IgD-negative memory B cell (primary cell): ENCODE results near the gene FIBIN. TPM values are rescaled to one million over a fixed set of nuclear protein-coding genes. Genes with fewer than 3 reads are reported as not detected.

Experiments used
- H3K27ac Mint-ChIP-seq, 3 donors: one replicate each; pipeline ENCODE4 v1.8.0; 2020 to 2022; ENCODE audit warnings: mild to moderate bottlenecking in 3 of 3, mixed read lengths in 3 of 3, moderate library complexity in 1 of 3
- H3K27me3 Mint-ChIP-seq: one replicate; pipeline ENCODE4 v1.8.0; 2021; ENCODE audit warnings: mixed read lengths
- H3K36me3 Mint-ChIP-seq: one replicate; pipeline ENCODE4 v1.8.0; 2020; ENCODE audit warnings: mild to moderate bottlenecking, mixed read lengths
- H3K4me1 Mint-ChIP-seq, 3 donors: one replicate each; pipeline ENCODE4 v1.8.0; 2020 to 2022; ENCODE audit warnings: mixed read lengths in 3 of 3, mild to moderate bottlenecking in 1 of 3
- H3K4me3 Mint-ChIP-seq, 4 donors: one replicate each; pipeline ENCODE4 v1.8.0; 2020 to 2022; ENCODE audit warnings: mild to moderate bottlenecking in 4 of 4, mixed read lengths in 4 of 4, moderate library complexity in 3 of 4
- H3K9me3 Mint-ChIP-seq, 3 donors: one replicate each; pipeline ENCODE4 v1.8.0; 2020 to 2021; ENCODE audit warnings: mixed read lengths in 3 of 3, mild to moderate bottlenecking in 1 of 3
- polyA plus RNA-seq: library from polyadenylated mRNA; unstranded; fragments of 300-500 nt; fragmentation: Illumina TruSeq; gene quantifications from one replicate; pipeline ENCODE4 v1.2.3, GENCODE V29; 2021

Gene FIBIN
- polyA plus RNA-seq, 1 donor from 2014 or later, result not detected

DNA sequence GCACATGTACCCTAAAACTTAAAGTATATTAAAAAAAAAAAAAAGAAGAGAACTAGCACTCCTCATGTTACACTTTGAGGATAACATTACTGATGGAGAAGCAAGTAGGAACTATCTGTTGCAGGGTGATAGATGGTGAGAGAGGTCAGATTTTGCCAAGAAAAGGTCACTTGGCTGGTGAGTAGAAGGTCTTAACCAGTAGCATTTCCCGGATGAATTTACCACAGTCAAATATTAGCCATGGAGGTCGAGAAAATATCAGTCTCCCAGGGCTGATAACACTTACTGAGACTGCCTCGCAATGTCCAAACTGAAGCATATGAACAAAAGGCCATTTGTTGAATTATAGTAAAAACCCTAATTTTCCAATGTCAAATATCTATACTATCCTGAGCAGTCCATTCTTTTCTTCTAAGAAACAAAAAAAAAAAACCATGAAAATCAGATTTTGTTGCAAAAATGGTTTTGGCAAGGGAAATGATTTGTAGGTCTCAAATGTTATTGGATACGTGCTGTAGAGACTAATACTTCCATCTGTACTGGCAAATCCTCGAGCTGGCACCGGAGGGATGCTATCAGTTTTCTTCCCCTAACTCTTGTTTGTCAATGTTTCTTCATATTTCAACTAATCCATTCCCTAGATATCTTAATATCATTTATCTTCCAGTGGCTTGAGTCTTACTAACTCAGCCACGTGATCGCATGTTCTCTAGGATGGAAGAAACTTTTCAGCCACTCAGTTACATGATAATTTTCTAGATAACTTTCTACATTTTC lies 32.2 kb downstream of the FIBIN start:
- H3K4me3 Mint-ChIP-seq, result no peak overlapping the region
- no peak overlapping the region for H3K27ac Mint-ChIP-seq
- H3K4me1 Mint-ChIP-seq, result no peaks in the 10 kb centered on the region

DNA sequence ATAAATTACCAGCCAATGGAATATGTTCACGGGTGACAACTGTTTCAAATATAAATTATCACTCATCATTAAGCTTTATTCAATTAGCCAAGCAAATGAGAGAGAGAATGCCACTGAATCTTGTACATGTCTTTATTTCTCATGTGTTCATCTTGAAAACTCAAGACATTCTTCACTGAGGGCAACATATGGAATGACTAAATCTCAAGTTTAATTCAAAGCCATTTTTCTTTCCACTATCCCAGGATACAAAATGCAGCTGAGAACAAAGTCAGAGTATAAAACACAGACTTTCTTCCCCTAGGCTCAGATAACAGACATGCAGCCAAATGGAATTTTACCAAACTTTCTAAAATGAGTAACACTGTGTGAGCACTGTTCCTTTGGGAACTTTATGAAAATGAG lies 34.7 kb downstream of the FIBIN start:
- H3K27me3 Mint-ChIP-seq, result no peaks in the 10 kb centered on the region
- peaks cover 0 to 7% (median 4%) of the 10 kb centered on the region in 3 donors for H3K9me3 Mint-ChIP-seq
- H3K4me1 Mint-ChIP-seq, result no peaks in the 10 kb centered on the region
- H3K4me3 Mint-ChIP-seq, result no peak overlapping the region
- no peak overlapping the region for H3K27ac Mint-ChIP-seq
- no peaks in the 10 kb centered on the region for H3K36me3 Mint-ChIP-seq

More for the DNA sequence above, 32.2 kb downstream of the FIBIN start:
- Mint-ChIP-seq H3K9me3 (peaks cover 0 to 7% (median 4%) of the 10 kb centered on the region in 3 donors), H3K36me3 (no peaks in the 10 kb centered on the region), H3K27me3 (no peaks in the 10 kb centered on the region)

DNA sequence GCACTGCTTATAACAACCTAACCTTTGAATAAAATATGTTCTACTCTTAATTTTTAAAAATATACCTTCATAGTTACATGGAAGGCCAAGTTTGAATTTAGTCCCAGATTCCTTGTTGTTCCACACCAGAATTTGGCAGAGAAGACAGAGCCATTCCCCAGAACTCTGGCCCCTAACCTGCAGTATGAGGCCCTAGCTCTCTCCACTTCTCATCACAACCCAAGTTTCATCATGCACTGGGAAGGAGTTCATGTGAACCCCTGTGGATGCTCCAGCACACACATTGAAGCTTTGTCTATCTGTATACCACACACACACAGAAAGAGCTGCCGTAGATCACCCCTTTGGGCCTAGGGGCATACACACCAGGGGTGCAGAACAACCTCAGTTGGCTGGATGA lies 36.1 kb downstream of the FIBIN start:
- H3K27ac Mint-ChIP-seq, result no peak overlapping the region
- H3K27me3 Mint-ChIP-seq, result no peaks in the 10 kb centered on the region
- H3K4me3 Mint-ChIP-seq, result no peak overlapping the region
- H3K36me3 Mint-ChIP-seq, result no peaks in the 10 kb centered on the region
- H3K9me3 Mint-ChIP-seq, result peaks cover 2 to 8% (median 6%) of the 10 kb centered on the region in 3 donors
- no peaks in the 10 kb centered on the region for H3K4me1 Mint-ChIP-seq

- Mint-ChIP-seq H3K27ac (no peak overlapping the region), H3K4me3 (no peak overlapping the region), H3K27me3 (no peaks in the 10 kb centered on the region), H3K4me1 (no peaks in the 10 kb centered on the region), H3K9me3 (peaks cover 0 to 22% (median 6%) of the 10 kb centered on the region in 3 donors), H3K36me3 (no peaks in the 10 kb centered on the region)
Measured at GRCh38 chr11:27031754-27032153, 37.8 kb downstream of the FIBIN start.

DNA sequence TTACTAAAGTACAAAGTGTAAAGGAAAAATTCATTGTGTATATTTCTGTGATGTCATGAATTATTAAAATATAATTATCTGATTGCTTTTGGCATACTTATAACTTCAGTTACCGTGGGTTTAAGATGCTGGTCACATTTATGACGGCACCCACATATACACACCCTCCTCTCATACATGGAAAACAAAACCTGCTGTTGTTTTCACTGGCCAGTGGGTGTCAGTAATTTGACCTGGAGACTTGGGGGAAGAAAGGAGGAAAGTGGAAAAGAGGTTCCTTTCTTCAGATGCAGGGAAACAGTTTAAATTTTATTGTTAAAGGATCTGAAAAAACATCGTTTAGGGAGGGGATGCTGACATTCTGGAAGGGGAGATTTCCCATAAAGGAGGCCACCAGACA lies 46.0 kb downstream of the FIBIN start:
- H3K27ac Mint-ChIP-seq, result no peak overlapping the region
- H3K4me3 Mint-ChIP-seq, result no peak overlapping the region
- H3K9me3 Mint-ChIP-seq, result peaks cover 9 to 42% (median 12%) of the 10 kb centered on the region in 3 donors
- no peaks in the 10 kb centered on the region for H3K36me3 Mint-ChIP-seq
- H3K4me1 Mint-ChIP-seq, result no peaks in the 10 kb centered on the region
- no peaks in the 10 kb centered on the region for H3K27me3 Mint-ChIP-seq

- Mint-ChIP-seq H3K27ac (no peak within 1 kb of the TSS), H3K9me3 (peaks cover 7 to 39% (median 12%) of the 10 kb centered on the region in 3 donors), H3K36me3 (no peaks in the 10 kb centered on the region), H3K4me1 (no peaks in the 10 kb centered on the region), H3K27me3 (no peaks in the 10 kb centered on the region), H3K4me3 (no peak within 1 kb of the TSS)
Measured at GRCh38 chr11:27040302-27041115, 46.6 kb downstream of the FIBIN start, which contains the start of gene BBOX1. TSS of gene BBOX1 (plus strand) at chr11:27040815. CDS start at chr11:27055431, 14,616 bp downstream.

DNA sequence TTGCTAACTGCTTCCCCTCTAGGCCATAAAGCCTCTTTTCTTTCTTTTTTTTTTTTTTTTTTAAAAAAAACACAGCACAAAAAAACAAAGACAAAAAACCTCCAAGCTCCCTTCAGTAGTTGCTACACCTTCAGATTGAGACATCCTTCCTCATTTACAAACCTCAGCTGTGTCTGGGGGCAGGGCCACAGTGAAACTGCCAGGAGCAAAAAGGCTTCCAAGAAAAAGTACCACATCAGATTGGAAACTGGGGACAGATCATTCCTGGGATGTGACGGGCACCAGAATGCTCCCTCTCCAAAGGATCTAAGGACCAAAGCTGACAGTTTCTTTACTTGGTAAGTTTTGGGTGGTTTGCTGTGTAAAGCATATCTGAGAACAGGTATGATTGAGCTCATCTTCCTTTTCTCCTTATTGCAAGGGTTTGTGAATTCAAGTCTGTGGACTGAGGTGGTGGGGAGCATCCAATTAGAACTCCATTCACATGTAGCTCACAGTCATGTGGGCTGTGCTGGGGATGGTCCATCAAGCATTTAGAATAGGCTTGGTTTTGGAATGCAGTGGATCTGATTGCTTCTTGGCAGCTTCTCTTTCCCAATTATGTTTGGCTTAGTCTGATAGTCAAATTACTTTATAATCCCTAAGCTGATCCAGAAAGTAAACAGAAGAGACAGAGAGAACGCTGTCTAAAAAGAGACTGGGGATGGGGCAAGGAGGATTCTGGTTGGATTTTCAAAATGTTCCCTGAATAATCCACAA lies 47.4 kb downstream of the FIBIN start:
- H3K9me3 Mint-ChIP-seq, result peaks cover 7 to 30% (median 12%) of the 10 kb centered on the region in 3 donors
- H3K4me3 Mint-ChIP-seq, result no peak overlapping the region
- no peaks in the 10 kb centered on the region for H3K4me1 Mint-ChIP-seq
- no peaks in the 10 kb centered on the region for H3K27me3 Mint-ChIP-seq
- H3K27ac Mint-ChIP-seq, result no peak overlapping the region
- no peaks in the 10 kb centered on the region for H3K36me3 Mint-ChIP-seq

Other genes with a start within 250 kb of the FIBIN start
- not detected for gene BBOX1, start 46.7 kb downstream of the FIBIN start, polyA plus RNA-seq